ENCODE results near the gene RNGTT.

DNA sequence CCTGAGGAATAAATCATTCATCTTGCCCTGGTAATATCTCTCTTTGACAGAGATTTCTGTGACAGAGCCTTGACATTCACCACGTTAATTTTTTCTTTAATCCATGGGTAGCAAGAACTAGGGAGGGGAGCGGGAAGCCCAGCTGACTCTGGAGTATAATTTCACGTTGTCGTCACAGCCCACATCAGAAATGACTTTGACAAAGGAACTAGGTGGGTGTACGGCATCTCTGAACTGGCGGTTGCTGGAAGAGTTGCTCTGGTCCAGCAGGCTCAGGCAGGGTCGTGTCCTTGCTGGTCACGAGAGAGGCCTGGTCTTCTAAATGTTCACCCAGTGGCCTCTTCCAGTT is 400.2 kb downstream of the RNGTT start:
- TF ChIP-seq, protein P1, sequence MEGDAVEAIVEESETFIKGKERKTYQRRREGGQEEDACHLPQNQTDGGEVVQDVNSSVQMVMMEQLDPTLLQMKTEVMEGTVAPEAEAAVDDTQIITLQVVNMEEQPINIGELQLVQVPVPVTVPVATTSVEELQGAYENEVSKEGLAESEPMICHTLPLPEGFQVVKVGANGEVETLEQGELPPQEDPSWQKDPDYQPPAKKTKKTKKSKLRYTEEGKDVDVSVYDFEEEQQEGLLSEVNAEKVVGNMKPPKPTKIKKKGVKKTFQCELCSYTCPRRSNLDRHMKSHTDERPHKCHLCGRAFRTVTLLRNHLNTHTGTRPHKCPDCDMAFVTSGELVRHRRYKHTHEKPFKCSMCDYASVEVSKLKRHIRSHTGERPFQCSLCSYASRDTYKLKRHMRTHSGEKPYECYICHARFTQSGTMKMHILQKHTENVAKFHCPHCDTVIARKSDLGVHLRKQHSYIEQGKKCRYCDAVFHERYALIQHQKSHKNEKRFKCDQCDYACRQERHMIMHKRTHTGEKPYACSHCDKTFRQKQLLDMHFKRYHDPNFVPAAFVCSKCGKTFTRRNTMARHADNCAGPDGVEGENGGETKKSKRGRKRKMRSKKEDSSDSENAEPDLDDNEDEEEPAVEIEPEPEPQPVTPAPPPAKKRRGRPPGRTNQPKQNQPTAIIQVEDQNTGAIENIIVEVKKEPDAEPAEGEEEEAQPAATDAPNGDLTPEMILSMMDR (IDR thresholded peaks at IDR 0.05) = no peak
- TF ChIP-seq POLR2AphosphoS5 (IDR thresholded peaks at IDR 0.05; ENCODE audit: insufficient read depth in 1 of 2, low read depth in 1 of 2) = no peak
- no peak for TF ChIP-seq POLR2A (IDR thresholded peaks at IDR 0.05)

Measured in vagina (tissue), 2 donors.